ENCODE results near the gene PPP4C.

DNA sequence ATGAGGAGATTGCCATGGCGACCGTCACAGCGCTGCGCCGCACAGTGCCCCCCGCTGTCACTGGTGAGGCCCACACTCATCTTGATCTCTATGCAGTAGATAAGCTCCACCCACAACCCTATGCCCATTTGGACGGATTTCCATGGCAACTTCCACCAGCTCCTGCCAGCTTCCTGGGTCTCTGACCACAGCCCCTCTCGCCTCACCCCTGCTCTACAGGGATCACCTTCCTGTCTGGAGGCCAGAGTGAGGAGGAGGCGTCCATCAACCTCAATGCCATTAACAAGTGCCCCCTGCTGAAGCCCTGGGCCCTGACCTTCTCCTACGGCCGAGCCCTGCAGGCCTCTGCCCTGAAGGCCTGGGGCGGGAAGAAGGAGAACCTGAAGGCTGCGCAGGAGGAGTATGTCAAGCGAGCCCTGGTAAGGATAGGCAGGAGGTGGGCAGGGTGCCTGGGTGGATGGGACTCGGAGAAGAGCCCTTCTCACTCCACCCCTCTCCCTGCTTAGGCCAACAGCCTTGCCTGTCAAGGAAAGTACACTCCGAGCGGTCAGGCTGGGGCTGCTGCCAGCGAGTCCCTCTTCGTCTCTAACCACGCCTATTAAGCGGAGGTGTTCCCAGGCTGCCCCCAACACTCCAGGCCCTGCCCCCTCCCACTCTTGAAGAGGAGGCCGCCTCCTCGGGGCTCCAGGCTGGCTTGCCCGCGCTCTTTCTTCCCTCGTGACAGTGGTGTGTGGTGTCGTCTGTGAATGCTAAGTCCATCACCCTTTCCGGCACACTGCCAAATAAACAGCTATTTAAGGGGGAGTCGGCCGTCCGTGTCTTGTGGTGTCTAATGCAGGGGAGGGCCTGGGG is 6.0 kb upstream of the PPP4C start:
- no peak for TF ChIP-seq POLR2A (IDR thresholded peaks at IDR 0.05; ENCODE audit: low read length)
- no peak for TF ChIP-seq GATA1 (IDR thresholded peaks at IDR 0.05; ENCODE audit: low read depth, low read length)

Data from erythroblast (primary cell).